GF-D8 (cell line): Measurements from ENCODE around the gene PDC.

Experiments
- DNase-seq: peaks from one replicate; lab custom pipeline; 2025; lab: John Stamatoyannopoulos, UW

PDC gene

GRCh38 chr1:186461014-186461413, at the start of gene PDC:
Gene PDC, minus strand, starts transcription at chr1:186461114. Its CDS starts 11,655 bp downstream, at chr1:186449459.
- DNase-seq = no peak

- DNase-seq = no peak
These were observed 42.3 kb upstream of the PDC start for GRCh38 chr1:186503190-186503589.

GRCh38 chr1:186502087-186502486, 41.2 kb upstream of the PDC start:
- no peak for DNase-seq

DNA sequence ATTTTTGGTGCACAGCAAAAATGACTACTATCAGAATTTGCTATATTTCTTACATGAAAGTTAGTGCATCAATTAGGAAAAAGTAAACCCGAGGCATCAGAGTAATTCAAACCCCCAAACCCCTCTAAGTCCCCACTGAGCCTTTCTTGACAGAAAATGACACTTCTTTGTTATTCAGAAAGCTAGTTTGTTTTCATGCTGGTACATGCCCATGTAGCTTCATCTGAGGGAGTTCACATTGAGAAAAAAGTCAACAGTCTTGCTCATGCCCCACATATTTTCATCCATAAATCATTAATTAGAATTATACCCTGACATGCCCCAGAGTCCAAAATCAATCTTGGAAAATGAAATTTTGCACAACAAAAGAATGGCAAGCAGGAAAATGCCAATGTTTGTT, 39.9 kb upstream of the PDC start:
- no peak for DNase-seq

GRCh38 chr1:186499571-186499970, 38.7 kb upstream of the PDC start:
- no peak for DNase-seq

GRCh38 chr1:186498695-186499389, 37.9 kb upstream of the PDC start:
- no peak for DNase-seq

GRCh38 chr1:186498071-186498470, 37.2 kb upstream of the PDC start:
- no peak for DNase-seq

DNA sequence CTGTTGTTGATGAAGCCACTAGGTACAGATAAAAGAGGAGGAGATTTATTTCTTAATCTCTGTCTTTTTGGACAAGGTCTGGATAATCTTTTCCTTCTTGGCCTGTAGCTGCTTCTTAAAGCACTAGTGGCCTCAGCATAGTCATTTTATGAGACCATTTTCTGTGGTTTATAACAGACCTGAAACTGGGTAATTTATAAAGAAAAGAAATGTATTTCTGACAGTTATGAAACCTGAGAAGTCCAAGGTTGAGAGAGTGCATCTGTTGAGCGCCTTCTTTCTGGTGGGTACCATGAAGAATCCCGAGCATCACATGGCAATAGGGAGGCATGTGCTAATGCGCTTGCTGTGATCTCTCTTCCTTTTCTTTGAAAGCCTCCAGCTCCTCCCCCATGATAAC, 36.7 kb upstream of the PDC start:
- DNase-seq = no peak

DNA sequence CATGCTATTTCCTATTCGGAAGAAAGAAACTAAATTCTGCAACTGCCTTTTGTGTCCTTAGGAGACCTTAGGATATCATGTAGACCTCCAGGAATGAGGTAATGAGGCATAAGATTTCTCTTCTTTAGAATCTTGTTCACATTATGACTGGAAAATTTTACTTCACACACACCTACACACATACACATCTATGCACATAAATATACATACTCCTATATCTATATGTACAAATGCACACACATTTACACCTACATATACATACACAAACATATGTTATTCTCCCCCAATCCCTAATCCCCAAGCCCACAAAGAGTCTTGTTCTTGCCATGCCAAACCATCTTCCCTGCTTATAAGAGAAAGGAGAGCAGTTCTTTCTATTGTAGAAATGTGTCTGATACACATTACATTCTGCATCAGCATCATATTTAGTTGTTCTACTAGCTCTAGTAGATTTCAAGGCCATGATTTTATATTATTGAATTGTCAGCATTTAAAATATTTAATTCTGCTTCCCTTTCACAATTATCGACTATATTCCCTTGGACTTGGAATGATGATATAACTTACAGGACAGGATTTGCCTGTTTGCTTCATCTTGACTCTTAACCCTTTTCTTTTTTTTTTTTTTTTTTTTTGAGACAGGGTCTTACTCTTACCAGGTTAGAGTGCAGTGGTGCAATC, 35.4 kb upstream of the PDC start:
- no peak for DNase-seq

- no peak for DNase-seq
These were observed 33.9 kb upstream of the PDC start for GRCh38 chr1:186494832-186495271.

DNA sequence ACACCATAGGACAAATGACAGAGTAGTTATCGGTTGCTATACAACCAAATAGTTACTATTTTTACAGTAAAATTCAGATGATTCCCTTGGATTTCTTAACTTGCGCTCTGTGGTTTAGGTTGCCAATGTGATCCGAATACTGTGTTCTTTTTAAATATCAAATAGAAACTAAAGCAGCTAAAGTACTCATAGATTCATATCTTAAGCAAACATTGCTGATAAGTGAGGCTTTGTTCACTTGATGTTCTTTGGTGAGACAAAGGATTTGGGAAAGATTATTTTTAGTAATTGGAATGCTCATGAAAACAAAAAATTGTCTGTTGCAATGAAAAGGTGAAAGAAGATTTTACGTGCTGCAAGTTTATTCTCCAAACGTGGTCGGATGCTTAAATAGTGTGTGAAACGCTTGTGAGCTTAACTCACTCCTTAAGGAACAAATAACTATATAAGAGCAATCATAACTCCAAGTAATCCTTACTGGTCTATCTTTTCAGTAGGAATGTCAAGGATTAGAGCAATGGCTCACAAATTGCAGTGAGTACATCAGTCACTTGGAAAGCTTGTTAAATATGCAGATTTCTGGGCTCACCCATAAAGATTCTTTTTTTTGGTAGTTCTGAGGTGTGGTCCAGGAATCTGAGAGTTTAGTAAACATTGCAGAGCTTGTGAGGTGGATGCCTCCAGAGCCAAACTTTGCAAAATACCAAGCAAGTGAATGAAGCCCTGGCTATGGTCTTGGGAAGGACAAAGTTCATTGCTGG, 31.8 kb upstream of the PDC start:
- DNase-seq = no peak

DNA sequence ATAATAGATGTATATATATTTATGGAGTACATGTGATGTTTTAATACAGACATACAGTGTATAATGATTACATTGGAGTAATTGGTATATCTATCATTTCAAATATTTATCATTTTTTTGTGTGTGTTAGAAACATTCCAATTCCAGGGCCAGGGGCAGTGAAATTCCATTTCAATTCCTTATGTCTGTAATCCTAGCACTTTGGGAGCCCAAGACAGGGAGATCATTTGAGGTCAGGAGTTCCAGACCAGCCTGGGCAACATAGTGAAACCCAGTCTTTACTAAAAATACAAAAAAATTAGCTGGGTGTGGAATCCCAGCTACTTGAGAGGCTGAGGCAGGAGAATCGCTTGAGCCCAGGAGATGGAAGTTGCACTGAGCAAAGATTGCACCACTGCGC, 30.4 kb upstream of the PDC start:
- no peak for DNase-seq

- DNase-seq = no peak
These were observed 26.2 kb upstream of the PDC start for GRCh38 chr1:186487163-186487562.

DNA sequence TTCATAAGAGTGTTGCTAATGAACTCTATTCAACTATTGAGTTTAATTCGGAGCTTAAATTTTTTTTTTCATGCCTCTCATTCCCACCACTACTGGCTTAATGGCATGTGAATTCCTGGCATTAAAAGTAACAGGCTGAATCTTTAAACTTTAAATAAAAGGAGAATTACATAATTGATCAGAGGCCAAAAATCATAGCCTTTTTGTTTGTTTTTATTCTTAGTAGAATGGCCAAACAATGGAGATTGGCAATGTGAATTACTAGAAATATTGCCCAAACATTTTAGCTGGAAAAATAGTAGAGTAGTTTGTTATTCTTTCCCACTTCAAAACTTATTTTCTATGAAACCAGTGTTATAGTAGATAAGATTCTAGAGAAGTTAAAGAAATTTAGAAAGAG, 25.1 kb upstream of the PDC start:
- no peak for DNase-seq

GRCh38 chr1:186483561-186483960, 22.6 kb upstream of the PDC start:
- no peak for DNase-seq

GRCh38 chr1:186482661-186483255, 21.8 kb upstream of the PDC start:
- DNase-seq = no peak

DNA sequence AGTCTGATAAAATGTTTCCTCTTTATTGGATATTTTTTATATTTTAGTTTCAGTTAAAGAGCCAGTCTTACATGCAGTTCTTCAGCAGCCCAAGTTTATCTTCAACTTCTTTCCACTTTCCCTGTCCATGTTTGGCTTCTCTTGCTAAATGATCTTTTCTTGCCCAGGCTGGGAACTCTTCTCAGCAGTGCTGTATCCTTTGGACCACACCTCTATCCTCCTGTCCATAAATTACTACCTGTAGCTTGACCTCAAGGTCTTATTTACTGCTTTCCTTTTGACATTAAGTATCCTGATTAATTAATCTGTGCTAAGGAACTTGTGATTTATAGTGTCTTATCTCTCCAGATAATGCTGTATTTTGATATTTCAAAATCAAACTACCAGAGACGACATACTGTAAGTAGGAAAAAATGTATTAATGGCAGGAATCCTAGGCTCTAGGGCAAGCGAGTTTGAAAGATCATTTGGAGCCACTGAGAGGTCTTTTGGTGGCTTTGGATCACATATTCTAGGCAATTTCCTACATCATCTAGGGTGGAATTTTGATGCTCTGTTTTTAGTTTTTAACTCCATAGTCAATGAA, 20.5 kb upstream of the PDC start:
- DNase-seq = no peak

DNA sequence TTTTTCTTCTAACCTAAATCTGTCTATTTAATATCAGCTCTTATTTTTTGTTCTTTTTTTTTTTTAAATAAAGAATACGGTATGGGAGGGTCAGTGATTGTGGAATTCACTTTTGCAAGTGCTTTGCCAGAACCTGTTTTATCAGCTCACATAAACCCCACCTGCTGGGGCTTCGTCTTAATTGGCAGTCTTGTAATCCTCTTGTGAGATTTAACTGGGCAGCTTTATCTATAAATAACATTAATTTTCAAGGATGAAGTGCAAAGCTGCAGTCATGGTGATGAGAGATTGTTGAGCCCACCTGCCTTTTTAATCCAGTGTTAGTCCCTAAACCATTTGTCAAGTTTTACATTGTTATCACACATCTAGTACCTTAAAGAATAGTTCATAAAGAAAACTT, 18.2 kb upstream of the PDC start:
- no peak for DNase-seq

GRCh38 chr1:186476264-186477040, 15.5 kb upstream of the PDC start:
- DNase-seq = no peak

- DNase-seq = no peak
These were observed 13.3 kb upstream of the PDC start for GRCh38 chr1:186474208-186474607.

- DNase-seq = no peak
These were observed 12.1 kb upstream of the PDC start for GRCh38 chr1:186473047-186473446.

DNA sequence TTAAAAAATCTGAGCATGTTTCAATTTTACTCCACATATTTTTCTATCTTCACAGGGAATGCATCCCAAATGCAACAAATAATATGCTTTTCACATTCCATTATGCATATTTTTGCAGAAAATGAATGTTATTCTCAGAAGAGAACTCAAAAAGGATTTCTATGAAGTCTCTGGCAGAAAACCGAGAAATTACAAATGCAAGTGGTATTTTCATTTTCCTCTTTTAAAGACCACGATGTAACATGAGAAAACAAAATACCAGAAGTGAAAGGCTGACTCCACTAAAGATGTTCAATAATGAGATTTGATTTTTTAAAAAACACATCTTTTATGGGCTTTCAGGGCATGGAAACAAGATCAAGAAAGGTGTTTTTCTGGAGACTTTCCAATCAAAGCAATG, 5.0 kb upstream of the PDC start:
- DNase-seq = no peak
